Activated T-cell treated with anti-CD3 and anti-CD28 coated beads for 24 hours (primary cell): ENCODE data around the gene YBX3.
"Not testable (repeated sequence)": the region's sequence is repeated elsewhere in the genome, so short reads cannot be mapped to it uniquely, and the experiment has no call there.

ENCODE experiments used
- DNase-seq: peaks from one replicate; pipeline ENCODE4 v3.0.0-alpha.2; 2020; ENCODE audit warnings: low read depth

Gene YBX3

DNA sequence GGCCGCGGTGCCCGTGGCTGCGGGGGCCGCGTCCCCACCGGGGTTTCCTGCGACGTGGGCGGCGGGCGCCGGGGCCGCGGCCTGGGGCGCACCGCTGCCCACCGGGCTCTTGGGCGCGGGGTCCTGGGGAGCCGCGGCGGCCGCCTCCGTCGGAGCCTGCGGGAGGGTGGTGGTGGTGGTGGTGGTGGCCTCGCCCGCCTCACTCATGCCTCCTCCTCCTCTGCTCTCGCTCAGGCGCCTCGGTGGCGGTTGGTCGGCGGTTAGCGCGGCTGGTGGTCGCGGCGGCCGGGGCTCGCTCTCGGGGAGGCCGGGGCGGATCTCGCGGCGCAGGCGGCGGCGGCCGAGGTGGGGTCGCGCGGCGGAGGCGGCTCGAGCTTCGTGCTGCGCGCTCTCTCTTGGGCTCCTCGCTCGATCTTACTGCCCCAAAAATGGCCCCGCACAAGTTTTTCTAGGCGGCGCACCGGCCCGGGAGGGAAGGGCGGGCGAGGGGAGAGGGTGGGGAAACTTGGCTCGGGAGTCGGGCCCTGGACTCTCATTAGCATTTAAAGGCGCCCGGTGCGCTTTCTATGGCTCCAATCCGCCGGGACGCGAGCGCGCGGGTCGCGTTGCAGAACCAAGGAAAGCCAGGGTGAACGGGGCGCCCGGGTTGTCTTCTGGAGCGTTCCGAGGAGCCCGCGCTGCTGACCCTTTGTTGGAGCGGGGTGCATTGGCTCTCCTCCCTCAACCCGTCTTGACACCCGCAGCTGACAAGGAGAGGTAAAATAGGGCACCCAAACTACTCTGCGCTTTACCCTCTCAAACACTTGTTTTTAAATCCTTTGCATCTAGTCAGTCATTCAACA, at the start of gene YBX3:
YBX3 (minus strand) TSS at position 419 of the 842 bp plus-strand sequence; CDS start at position 207, 212 bp downstream.
- peak; percentile 48 for DNase-seq

DNA sequence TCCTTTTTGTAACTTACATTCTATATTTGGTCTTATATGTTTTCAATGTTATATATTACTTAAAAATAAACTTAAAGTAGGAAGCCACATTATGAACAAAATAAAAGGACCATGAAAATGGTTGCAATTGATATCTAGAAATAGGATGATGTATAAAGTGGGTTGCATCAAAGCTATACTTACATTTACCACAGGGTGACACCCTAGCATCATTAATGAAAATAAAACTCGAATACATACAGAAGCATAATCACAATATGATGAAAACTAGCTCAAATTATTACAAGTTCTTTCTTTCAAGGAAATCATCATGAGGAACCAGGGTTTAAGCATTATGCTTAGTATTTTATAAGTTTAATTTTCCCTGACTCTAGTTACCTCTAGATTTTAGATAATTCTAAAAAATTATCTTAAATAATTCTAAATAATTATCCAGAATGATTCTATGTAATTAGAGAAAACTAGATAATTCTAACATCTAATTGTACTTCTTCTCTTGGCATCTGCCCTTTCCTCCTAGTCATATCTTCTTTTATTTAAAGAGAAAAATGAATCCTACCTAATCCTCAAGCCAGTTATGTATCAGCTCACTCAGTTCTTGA, 48.1 kb upstream of the YBX3 start:
- no peak for DNase-seq

DNA sequence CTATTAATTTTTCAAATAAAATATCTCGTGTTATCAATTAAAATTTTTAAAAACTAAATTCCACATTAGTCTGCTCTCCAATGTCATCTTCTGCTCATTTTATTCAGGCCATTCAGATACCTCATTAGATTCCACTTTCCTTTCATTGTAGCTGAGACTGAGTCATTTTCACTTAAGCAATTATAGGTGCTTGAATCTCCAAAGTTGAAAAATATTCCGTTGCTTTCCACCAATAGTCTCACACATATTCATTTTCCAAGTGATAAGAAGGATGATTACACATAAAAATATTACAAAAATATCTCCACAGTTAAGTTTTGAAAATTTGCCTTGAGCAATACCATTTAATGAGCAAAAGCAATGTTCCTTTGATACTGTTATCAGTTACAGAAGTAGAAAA, 36.5 kb upstream of the YBX3 start:
- DNase-seq = no peak

DNA sequence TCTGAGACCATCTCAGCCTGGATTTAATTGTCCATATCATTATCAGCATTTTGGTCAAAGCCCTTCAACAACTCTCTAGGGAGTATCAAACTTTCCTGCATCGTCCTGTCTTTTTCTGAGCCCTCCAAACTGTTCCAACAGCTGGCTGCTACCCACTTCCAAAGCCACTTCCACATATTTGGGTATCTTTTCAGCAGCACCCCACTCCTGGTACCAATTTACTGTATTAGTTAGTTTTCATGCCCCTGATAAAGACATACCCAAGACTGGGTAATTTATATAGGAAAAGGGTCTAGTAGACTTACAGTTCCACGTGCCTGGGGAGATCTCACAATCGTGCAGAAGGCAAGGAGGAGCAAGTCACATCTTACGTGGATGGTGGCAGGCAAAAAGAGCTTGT, 33.1 kb upstream of the YBX3 start:
- no peak for DNase-seq

DNA sequence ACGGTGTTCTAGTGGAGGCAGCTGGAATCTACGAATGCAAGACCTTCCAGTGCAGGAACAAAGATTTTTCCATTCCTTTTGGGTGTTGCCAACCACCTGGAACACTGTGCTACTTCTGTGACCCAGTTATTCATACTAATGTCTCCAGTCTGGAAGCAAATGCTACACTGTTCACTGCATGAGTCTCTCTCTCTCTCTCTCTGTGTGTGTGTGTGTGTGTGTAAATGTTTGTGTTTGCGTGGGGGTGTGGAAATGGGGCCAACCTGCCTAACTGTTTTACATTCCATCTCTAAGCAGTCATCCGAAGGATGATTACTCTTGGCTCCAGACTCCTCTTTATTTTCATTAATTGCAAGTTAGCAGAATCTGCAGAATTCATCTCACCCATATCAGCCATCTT, 29.9 kb upstream of the YBX3 start:
- no peak for DNase-seq

DNA sequence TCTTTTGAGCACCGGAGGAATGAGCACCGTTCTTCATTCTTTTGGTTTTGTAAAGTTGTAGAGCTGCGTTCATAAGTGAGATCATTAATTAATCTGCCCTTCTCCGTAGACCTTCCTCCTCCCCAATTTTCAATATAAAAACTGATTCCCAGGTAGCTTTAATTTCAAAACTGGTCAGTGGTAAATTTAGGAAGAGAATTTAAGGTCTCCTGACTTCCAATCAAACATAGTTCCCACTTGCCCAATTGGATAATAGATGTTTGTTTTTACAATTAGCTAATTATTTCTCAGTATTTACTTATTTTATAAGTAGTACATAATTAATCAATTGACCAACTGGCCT, 27.2 kb upstream of the YBX3 start:
- DNase-seq = no peak

DNA sequence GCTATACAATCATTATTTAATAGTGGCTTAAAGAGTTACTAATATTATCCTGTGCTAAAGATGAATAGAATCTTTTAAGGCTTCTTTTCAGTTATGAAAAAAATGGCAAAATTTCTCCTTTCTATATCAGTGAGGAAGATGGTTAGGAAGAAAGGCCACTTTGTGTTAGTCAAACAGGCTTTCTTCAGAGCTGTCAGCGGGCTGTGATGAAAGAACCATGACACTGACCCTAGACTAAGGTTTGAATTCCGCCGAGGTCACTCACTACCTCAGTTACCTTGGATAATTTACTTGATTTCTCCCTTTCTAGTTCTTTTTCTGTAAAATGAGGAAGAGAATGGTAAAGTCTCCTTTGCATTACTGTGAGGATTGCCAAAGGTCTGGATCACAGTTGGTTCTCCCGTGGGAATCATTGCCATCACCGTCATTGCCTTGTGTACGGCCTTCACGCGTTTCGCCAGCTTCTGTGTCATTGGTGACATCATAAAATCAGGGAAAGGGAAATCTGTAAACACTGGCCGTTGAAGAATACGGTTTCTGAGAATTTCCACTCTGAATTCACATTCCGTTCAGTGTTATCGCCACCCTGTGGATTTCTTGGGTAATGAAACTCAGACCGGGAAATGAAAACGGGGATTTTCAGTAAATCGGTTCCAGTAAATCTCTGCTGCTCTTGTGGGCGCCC, 26.7 kb upstream of the YBX3 start:
- DNase-seq = peak; percentile 69

DNA sequence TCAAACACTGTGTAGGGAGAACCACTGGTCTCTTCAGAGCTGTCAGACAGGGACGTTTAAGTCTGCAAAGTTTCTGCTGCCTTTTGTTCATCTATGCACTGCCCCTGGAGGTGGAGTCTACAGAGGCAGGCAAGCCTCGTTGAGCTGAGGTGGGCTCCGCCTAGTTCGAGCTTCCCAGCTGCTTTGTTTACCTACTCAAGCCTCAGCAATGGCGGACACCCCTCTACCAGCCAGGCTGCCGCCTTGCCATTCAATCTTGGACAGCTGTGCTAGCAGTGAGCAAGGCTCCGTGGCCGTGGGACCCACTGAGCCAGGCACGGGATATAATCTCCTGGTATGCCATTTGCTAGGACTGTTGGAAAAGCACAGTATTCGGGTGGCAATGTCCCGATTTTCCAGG, 24.6 kb upstream of the YBX3 start:
- DNase-seq = no peak

DNA sequence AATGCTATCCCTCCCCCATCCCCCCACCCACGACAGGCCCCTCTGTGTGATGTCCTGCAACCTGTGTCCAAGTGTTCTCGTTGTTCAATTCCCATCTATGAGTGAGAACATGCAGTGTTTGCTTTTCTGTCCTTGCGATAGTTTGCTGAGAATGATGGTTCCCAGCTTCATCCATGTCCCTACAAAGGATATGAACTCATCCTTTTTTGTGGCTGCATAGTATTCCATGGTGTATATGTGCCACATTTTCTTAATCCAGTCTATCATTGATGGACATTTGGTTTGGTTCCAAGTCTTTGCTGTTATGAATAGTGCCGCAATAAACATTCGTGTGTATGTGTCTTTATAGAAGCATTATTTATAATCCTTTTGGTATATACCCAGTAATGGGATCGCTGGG, 20.3 kb upstream of the YBX3 start:
- DNase-seq = not testable (repeated sequence)

DNA sequence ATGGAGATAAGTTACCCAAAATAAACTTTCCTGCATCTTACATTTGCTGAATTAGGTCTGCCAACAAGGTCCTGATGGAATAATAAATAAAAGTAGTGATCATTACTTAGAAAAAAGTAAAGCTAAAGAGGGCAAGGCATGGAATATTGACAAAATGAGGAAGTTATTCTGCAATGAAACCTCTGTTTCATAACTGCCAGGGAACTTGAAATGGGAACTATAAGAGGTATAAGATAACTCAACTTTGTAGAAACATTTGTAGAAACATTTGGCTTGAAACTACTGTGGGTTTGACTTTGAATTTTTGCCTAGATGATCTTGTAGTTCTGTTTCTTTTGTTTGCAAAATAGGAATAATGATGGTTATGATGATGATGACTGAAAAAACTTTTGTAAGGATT, 18.7 kb upstream of the YBX3 start:
- DNase-seq = no peak

DNA sequence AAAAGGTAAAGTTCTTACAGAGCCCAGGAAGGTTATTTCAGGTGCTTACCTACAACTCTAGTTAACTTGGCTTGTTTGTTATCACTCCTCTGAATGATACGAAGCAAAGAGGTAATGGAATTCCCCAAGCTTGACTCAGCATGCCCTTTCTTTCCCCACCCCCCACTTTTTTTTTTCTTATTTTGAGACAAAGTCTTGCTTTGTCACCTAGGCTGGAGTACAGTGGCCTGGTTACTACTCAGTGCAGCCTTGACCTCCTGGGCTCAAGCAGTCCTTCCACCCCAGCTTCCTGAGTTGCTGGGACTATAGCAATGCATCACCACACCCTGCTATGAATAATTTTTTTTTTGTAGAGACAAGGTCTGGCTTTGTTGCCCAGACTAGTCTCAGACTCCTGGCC, 17.1 kb upstream of the YBX3 start:
- DNase-seq = no peak

DNA sequence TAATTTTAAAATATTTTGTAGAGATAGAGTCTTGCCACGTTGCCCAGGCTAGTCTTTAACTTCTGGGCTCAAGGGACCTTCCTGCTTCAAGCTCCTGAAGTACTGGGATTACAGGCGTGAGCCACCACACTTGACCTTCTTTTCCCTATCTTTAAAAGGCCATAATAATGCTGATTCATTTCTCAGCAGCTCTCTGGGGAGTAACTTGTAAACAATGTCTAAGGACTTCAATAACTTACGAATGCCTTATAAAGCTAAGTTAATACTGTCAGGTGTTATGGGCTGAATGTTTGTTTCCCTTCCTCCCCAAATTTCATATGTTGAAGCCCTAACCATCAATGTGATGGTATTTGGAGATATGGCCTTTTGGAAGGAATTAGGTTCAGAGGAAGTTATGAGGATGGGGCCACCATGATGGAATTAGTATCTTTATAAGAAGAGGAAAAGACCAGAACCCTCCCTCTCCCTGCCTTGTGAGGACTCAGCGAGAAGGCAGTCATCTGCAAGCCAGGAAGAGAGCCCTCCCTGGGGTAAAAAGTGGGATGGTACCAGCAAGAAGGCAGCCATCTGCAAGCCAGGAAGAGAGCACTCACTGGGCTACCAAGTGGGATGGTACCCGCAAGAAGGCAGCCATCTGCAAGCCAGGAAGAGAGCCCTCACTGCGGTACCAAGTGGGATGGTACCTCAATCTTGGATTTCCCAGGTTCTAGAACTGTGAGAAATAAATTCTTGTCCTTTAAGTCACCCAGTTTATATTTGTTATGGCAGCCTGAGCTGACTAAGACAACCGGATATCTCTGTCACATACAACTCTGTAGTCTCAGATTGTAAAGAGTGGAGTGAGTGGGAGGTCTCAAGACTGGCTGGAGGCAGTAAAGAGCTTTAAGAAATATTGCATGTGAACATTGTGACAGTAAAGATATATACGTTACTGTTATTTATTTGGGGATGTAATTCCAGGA, 16.3 kb upstream of the YBX3 start:
- DNase-seq = no peak

DNA sequence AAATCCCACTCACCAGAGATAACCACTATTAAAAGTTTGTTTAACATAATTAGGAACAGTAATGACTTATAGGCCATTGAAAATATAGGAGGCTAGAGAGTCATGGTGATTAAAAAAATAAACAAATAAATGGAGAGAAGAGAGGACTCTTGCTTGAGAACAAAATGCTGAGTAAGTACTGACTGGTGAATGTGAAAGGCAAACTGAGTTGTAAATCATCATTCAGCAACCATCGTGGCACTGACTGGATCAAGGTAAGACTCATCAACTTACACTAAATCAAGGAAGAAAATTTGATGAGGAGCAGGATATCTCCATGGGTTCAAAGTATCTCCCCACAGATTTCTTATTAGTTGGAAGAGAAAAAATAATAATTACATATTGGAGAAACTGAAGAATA, 14.1 kb upstream of the YBX3 start:
- no peak for DNase-seq

DNA sequence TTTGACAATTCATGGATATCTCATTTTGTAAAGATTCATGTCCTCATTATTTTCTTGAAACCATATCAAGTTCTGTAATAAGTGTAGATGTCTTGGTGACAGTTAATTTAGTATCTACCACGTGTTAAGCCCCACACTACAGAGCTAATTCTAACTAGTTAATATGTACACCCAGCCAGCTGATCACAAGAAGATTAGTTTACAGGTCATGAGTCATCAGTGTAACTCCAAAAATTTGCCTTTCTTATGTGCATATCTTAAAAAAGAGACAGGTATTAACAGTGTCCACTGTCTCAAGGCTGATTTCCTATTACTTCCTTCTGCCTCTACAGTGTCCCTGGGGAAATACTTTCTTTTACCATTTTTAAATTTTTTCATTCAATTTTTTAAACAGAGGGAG, 13.3 kb upstream of the YBX3 start:
- no peak for DNase-seq

DNA sequence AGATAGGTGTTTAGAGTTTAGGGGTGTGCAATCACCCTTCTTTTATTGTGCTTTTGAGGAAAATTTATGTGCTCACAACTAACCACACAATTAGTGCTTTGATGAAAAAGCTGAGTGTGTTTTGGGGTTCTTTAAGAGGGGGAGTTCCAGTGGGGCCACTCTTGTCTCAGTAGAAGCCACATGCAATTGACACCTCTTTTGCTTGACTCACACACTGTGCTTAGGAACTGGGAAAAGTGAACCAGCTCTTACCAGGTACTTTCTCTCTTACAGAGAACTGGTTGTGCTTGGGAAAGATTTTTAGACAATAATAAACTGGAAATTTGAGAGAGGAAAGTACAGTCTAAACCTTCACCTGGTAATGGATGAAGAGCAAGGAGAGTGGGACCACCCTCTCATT, 12.3 kb upstream of the YBX3 start:
- DNase-seq = no peak

DNA sequence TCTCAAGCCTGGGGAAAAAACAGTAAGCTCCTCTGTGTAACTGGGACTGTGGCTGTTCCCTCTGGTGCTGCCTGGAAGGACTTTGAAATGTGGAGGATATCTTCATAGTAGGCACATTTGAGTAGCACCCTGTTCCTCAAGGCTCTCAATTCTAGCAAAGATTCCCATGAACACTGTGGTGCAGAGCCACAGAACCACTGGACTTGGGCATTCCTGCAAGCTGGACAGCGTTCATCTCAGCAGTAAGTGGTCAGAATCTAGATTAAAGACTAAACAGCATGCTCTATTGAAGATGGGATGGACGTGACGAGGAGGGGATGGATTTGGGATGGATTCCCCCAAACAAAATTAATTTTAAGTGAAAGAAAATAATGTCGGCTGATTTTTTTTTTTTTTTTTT, 9.4 kb upstream of the YBX3 start:
- no peak for DNase-seq

DNA sequence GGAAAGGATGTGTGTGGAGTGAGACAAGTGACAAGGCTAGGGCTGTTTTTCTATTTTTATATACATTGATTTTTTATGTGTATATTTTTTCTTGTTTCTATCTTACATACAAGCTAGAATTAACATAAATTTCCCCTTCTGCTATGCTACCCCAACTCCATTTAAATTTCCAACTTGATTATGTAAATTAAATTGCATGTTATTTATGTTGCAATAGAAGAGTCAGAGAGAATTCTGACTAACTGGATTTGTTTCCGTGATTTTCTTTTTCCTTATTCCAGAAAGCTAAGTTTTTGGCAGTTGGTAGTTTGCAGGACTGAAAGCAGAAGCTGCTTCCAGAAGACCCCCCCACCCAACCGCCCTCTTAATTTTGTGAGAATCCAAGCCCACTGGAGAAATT, 8.9 kb upstream of the YBX3 start:
- no peak for DNase-seq

DNA sequence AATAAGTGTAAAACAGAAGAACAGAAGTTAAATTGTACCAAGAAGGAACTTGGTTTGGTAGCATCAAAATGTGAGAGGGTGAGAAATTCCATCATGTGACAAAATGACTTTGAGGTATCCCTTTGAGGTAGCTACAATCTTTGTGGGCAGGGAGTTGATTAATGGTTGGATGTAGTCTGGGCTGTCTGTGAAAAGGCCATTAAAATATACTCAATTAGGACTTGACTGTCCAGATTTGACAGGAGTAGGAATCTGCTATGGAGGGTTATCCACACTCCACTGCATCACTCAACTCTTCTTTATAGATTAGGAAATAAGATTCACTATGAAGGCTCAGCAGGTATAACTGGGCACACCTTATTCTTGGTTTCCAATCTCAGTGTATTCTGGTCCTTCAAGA, 7.4 kb upstream of the YBX3 start:
- no peak for DNase-seq

DNA sequence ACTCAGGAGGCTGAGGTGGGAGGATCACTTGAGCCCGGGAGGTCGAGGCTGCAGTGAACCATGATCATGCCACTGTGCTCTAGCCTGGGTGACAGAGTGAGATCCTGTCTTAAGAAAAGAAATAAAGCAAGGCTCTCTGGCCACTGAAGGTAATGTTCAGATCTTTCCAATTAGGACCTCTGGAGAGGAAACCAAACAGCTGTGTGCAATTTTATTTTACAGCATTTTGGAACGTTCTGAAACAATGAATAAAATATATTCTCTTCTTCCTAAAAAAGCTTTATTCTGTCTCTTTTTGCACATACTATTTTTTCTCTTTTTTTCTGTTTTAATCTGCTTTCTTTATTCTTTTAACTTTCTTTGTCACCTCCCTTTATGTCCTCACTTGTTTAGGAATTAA, 5.0 kb upstream of the YBX3 start:
- DNase-seq = no peak

DNA sequence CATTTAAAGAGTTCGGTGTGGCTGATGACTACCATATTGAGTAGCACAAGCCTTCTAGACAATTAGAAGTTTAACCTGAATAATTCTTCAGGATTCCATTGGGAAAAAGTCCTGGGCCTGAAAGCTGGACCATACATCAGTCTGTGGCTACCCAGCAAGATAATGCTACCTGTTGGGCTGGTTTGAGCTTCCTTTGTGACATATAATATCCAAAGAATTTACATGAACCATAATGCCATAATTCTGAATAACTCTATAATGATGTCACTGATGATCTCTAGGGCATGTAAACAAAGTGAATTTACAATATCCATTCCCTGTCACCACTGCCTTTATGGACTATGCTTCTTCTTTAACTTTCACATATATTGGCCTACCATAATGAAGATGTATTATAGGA, 3.8 kb upstream of the YBX3 start:
- DNase-seq = no peak

DNA sequence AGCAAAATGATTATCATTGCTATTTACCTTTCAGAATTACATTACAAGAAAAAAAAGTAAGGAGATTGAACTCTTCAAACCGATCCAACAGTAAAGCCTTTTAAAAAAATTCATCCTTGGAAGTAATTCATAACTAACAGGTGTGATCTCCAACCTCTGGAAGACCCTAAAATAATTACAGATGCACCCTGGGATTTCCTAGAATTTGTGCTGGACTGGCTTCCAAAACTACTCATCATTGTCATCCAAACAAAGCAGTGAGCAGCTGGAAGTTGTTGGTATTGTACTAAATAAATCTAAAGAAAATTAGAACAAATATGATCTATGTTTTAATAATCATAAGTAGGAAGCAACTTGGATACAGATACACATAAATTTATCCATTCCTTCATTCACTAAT, 1.9 kb upstream of the YBX3 start:
- no peak for DNase-seq

DNA sequence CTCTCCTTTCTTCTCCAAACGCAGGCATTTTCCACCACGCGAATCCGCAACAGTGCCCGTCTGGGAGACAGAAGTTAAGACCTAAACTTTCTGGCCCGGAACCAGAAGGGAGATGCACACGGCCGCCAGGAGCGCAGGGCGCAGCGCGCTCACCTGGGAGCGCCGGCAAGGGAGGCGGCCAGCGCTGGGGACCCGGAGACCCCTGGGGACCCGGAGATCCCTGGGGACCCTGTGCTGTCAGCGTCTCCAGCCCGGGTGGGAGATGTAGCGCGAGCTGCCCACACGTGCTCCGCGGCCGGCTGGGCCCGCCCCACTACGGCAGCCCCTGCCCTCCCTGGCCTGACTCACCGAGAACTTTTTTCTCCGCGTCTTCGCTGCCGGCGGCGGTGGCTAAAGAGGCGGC, 620 bp downstream of the YBX3 start:
- DNase-seq = peak; percentile 33
